Measurements from ENCODE around the gene HMGCR.

The HMGCR gene

GRCh38 chr5:75341934-75342333 lies 4.9 kb downstream of the HMGCR start:
- DNase-seq, result no peak

DNA sequence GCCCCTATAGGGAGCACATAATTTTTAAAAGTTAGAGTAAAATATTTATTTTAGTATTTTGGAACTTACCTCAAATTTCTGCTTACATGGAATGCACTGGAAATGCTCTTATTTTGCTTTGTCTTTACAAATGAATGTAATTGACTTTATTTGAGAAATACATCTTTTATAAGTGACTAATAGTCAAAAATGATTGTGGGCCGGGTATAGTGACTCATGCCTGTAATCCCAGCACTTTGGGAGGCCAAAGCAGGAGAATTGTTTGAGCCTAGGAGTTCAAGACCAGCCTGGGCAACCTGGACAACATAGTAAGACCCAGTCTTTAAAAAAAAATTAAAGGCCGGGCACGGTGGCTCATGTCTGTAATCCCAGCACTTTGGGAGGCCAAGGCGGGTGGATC lies 5.8 kb downstream of the HMGCR start:
- no peak for DNase-seq

GRCh38 chr5:75348241-75348640 lies 11.2 kb downstream of the HMGCR start:
- no peak for DNase-seq

DNA sequence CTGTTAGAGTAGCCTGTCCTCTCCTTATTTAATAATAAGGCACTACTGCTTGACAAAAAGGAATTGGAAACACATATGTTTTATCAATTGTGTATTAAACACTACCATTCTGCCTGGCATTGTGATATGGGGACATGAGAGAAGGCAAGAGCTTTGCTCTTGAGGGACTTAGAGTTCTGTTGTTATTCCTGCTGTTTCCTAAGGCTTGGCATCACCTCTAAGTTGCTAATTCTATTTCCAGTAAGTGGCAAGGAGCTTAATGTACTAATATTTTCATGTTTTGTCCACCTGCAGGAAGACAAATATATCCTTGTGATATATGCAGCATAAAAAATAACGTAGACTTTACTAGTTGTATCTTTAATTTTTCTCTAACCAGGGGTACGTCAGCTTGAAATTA lies 12.6 kb downstream of the HMGCR start:
- DNase-seq, result no peak

- no peak for DNase-seq
These were observed 14.3 kb downstream of the HMGCR start for GRCh38 chr5:75351139-75351926.

DNA sequence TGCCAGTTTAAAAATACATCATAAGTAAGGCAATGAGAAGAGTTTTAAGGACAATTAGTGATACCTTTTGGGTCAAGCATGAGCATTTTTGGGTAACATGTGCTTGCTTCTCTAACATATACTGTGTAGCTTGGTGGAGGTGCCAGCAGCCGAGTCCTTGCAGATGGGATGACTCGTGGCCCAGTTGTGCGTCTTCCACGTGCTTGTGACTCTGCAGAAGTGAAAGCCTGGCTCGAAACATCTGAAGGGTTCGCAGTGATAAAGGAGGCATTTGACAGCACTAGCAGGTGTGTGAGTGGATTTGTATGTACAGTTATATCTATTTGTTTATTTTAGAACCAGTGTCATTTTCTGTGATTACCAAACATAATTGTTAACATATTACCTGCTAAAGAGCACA lies 18.2 kb downstream of the HMGCR start:
- no peak for DNase-seq

GRCh38 chr5:75356719-75357118 lies 19.7 kb downstream of the HMGCR start:
- no peak for DNase-seq

GRCh38 chr5:75358117-75358516 lies 21.1 kb downstream of the HMGCR start:
- no peak for DNase-seq

DNA sequence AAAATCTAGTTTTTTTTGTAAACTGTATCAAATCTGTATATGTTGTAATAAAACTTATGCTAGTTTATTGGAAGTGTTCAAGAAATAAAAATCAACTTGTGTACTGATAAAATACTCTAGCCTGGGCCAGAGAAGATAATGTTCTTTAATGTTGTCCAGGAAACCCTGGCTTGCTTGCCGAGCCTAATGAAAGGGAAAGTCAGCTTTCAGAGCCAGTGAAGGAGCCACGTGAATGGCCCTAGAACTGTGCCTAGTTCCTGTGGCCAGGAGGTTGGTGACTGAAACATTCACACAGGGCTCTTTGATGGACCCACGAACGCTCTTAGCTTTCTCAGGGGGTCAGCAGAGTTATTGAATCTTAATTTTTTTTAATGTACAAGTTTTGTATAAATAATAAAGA lies 24.3 kb downstream of the HMGCR start:
- DNase-seq, result no peak

GRCh38 chr5:75362474-75362975 lies 25.5 kb downstream of the HMGCR start:
- no peak for DNase-seq

DNA sequence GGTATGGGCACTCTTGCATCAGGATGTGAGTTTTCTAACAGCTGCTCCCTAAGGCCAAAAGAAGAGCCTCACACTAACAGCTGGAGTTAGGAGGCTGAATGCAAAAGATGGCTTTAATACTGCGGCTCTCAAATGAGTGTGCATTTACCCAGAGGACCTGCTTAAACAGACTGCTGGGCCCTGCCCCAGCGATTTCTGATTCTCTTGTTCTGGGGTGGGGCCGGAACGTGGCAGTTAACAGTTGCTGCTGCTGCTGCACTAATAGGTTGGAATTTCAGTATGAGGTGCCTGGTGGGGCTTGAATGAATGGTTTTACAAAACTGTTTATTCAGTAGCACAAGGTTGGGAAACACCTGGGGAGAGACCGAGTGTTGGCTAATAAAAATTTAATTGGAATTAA lies 26.1 kb downstream of the HMGCR start:
- no peak for DNase-seq

GRCh38 chr5:75363726-75364495 lies 26.9 kb downstream of the HMGCR start:
- no peak for DNase-seq

DNA sequence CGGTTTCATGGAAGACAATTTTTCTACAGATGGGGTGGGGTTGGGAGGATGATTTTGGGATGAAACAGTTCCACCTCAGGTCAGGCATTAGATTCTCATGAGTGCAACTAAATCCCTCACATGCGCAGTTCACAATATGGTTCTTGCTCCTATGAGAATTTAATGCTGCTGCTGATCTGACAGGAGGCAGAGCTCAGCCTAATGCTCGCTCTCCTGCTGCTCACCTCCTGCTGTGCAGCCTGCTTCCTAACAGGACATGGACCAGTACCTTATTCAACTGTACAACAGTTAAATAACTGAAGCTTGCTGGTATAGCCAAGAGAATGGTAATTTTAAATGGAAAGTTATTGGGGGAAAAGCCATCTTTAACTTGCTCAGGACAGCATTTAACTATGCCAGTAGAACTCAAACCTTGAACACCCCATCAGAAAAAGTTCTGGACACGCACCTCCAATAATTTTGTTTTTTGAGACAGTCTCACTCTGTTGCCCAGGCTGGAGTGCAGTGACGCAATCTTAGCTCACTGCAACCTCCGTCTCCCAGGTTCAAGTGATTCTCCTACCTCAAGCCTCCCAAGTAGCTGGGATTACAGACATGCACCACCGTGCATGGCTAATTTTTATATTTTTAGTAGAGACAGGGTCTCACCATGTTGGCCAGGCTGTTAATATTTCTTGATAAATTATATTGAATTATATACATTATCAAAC lies 27.7 kb downstream of the HMGCR start:
- DNase-seq, result no peak

DNA sequence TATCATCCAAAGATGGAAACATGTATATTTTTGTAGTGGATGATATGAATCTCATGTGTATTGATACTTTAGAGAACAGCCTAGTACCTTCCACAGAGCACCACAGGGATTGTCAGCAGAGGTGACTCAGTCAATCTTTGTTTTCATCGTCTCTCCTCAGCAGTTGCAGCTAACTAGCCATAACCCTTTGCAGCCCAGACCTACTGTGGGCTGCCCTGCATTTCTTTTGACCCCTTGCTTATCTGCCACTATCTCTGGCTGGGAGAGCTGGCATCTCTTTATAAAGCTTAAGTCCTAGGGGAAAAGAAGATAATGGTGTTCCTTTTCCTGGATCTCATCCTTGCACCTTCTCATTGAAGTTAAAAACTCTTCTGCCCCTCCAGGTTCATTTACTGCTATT lies 28.7 kb downstream of the HMGCR start:
- DNase-seq, result no peak

DNA sequence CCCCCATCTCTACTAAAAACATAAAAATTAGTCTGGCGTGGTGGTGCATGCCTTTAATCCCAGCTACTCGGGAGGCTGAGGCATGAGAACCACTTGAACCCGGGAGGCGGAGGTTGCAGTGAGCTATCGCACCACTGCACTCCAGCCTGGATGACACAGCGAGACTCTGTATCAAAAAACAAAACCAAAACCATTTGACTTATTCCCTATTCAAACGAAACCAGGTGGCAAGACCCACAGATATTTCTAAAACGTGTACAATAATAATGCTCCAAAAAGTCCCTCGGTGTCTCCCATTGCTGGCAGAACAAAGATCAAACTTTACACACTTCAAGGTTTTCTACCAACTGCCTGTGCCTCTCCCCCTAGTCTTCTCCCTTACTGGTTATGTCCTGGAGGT lies 29.8 kb downstream of the HMGCR start:
- DNase-seq, result no peak

DNA sequence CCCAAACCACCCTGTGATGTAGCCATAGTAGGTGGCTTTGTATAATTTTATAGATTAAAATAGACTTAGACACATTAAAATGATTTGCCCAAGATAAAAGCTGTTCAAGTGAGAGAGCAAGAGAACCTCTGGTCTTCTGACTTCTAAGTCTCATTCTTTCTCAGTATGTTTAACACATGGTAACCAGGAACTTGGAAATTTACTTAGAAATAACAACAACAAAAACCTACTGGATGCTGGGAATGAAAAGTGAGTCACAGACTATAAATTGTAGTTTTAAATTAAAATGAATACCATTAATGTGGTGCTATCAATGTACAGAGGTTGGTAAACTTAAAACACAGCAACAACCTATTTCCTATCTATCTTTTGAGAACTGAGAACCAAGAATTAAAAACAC lies 30.4 kb downstream of the HMGCR start:
- DNase-seq, result no peak

- DNase-seq, result no peak
These were observed 31.4 kb downstream of the HMGCR start for GRCh38 chr5:75368391-75368790.

GRCh38 chr5:75373862-75374261 lies 36.8 kb downstream of the HMGCR start:
- no peak for DNase-seq

DNA sequence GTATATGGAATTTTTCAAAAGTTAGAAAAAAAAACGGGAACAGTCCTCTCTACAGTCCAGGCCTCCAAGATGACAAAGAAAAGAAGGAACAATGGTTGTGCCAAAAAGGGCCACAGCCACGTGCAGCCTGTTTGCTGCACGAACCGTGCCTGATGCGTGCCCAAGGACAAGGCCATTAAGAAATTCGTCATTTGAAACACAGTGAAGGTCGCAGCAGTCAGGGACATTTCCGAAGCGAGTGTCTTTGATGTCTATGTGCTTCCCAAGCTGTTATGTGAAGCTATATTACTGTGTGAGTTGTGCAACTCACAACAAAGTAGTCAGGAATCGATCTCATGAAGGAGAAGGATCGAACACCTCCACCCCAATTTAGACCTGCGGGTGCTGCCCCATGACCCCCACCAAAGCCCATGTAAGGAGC lies 37.4 kb downstream of the HMGCR start:
- DNase-seq, result no peak

- no peak for DNase-seq
These were observed 38.4 kb downstream of the HMGCR start for GRCh38 chr5:75375414-75375813.

GRCh38 chr5:75380099-75380498 lies 43.1 kb downstream of the HMGCR start:
- DNase-seq, result no peak

DNA sequence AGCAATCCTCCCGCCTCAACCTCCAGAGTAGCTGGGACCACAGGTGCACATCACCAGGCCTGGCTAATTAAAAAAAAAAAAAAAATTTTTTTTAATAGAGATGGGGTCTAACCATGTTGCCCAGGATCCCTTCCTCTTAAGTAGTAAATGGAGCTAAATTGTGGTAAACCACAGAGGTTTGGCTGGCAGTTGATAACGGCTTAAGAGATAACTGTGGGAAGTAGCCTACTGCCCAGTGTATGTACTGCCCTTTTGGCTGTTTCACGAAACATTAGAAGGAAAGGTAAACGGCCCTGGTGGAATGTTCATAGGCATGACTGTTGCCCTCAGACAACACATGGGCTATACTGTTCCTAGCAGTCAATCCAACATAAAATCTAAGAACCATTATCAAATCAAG lies 44.4 kb downstream of the HMGCR start:
- no peak for DNase-seq

GRCh38 chr5:75384218-75384617 lies 47.2 kb downstream of the HMGCR start:
- no peak for DNase-seq

GRCh38 chr5:75387806-75388205 lies 50.8 kb downstream of the HMGCR start:
- no peak for DNase-seq
